Forelimb muscle (tissue), 1 donor: ENCODE measurements around the gene TMEM72. TPM values are rescaled to one million over a fixed set of nuclear protein-coding genes. Genes with fewer than 3 reads are reported as not detected.

Experiments
- DNase-seq: peaks from one replicate; pipeline ENCODE4 v3.0.0-alpha.2; 2013; ENCODE audit warnings: low read depth
- polyA plus RNA-seq: library from polyadenylated mRNA; unstranded; fragments of 120-200 nt; gene quantifications from one replicate; pipeline ENCODE4 v1.2.1, GENCODE V29; 2013; ENCODE audit not compliant: insufficient read length

The TMEM72 gene
- polyA plus RNA-seq, 1 donor, result 0.18 TPM

DNA sequence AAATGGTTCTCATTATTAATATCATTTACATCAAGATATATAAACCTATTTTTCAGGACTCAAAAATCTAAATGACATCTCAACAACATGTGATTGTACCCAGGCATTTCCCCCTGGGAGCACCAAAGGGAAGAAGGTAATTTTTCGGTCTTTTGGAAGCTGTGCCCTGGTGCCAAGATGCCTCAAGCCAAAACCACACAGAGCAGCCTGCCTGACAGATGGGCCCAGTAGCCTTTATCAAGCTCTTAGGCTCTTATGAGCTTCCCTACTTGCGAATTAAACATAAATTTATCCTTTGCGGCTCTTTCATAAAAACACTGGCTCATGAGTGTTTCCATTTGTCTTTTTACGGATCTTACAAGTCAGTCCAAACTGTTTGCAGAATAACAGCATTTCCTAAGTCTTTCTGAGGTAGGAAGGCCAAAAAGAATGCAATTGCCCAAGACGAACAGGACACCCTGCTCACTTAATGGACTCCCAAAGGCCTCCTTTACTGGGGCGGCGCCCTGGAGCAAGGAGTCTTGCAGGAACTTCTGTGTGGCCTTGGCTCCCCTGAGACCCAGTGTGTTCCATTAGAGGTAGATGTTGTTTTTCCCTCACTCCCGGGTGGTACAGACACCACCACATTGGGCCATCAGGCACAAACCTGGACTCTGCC, 44.4 kb downstream of the TMEM72 start:
- no peak for DNase-seq

DNA sequence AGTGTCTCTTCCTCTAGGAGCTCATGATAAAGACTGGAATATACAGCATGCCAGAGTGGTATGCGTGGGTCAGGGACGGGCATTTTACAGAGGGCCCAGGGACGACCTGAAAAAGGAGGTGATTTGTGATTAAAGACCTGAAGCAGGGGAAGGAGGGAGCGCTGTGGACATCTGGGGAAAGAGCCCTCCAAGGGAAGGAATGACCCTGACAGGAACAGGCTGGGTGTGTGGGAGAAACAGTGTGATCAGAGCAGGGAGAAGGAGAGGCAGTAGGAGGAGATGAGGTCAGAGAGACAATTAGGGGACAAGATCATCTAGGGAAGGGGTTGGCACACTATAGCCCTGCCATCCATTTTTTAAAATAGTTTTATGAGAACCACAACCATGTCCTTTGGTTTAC, 45.1 kb downstream of the TMEM72 start:
- DNase-seq, result no peak

DNA sequence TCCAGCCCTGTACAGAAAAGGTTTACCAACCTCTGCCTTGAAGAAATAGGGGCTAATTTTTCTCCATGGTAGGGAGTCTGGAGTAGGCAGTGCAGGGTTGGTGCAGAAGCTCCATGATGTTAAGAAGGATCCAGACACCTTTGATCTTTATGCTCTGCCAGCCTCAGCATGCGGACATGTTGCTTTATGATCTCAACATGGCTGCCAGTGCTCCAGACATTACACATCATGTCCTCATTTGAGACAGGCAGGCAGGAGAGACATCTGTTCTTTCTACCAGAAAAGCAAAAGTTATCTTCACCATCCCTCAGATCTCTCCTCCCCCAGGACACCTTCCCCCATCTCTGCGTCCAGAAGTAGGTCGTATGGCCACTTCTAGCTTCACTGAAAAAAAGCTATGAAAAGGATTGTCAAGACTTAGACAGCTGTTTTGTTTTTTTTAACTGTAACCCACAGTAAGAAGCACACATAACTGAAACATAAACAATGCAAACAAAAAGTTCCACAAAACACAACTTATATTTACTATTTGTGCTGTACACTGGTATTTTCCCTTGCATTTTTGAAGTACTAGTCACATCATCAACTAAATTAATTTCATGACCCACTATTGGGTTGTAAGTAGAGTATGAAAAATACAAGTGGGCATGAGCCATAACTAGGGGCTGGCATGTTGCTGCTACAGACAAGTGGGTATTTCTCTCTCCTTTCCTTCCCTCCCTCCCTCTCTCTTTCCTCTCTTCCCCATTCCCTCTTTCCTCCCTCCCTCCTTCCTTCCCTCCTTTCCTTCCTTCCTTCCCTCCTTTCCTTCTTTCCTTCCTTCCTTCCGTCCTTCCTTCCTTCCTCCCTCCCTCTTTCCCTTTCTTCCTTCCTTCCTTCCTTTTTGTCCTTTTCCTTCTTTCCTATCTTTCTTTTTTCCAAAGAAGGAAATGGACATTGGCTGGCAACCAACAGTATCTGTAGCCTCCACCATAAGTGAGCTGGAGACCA, 45.9 kb downstream of the TMEM72 start:
- DNase-seq, result no peak

DNA sequence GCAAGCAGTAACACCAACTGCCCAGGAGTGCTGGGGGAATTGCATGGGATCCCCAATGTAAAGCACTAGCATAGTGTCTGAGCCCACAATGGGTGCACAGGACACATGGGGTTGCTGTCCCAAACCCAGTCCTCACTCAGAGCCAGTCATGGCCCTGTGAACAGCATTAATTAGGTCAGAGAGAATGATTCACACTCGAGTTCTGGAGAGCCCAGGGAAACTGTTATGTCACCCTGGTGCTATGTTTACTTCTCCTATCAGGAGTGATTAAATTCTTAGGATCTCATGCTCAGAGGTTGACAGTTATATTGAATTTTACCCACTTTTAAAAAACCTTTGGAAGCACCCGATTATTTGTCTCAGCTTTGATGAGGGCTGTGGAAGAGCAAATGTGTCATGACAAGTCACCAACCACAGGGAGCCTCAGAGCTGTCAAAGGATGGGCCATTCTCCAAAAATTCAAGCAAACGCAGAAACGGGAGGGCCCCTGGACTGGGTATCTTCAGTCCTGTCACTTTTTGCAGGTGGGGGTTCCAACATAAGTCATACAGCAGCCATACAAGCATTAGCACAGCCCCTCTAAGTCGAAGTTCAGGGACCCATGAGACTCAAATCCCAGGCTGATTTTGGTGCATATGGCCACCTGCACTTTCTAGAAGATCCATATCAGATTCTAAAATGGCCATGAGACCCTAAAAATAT, 47.2 kb downstream of the TMEM72 start:
- DNase-seq, result no peak

DNA sequence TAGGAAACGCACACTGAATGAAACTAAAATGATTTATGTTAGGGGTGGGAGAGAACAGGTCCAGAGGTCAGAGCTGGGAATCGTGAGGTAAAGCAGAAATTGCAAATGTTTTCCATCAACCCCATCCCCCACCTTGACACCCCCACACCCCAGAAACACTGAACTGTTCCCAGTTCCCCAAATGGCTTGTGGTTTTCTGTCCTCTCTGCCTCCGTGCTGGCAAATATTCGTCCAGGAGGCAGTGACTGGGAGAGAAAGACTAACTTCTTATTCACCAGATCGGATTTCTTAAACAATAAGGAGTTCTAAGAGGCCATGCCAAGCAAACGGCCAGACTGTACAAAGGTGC, 47.7 kb downstream of the TMEM72 start:
- no peak for DNase-seq

DNA sequence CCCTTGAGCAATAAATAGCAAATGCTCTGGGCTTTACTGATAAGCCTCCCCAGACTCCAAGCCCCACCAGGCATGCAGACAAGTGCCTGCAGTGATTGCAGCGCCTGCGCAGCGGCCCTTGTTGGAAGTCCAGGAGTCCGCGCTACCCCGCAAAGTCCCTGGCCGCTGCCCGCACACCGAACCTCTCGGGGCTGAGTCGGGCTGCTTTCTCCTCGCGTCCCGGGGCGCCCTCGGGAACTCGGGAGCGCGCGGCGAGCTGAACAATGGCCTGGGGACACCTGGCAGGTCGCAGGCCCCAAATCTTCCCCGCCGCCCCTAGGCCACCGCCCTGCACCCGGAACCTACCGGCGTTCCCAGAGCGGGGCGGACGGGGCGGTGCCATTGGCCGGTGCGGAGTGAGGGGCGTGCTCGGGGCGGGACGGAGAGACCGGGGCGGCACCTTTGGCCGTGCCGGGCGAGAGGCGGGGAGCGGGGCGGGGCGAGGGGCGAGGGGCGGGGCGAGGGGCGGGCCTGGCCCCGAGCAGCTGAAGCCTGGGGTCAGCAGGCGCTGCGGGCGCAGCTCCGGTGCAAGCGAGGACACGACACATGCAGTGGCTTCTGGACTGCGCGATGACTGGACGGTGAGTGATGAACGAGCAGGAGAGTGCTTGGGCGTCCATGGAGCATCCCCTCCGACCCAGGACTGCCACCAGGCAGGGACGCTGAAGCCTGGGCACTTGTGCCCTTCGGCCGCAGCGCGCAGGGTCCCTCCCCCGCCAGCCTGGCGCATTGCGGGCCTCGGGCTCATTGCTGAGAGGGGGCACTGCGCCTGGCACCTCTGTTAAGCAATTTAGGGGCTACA, 48.3 kb downstream of the TMEM72 start, which contains the start of gene RASSF4:
Gene RASSF4, plus strand, starts transcription at position 556 of the 841 bp plus-strand sequence. CDS start 10,401 bp downstream, outside the sequence.
- no peak for DNase-seq

DNA sequence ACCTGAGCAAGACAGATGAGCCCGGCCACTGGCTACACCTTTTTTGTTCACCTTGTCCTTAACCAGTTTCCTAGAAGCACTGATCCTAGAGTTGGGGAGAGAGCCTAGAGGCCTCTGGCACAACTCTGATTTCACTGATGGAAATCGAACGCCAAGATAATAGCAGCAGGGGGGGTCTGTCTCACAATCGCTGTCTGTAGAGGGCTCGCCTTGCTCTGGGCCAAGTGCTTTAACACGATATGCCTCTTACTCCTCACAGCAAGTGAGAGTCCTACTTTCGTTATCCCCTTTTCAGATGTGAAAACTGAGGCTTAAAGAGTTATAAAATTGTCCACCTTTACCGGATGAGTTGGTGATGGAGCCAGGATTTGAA, 48.9 kb downstream of the TMEM72 start:
- no peak for DNase-seq

DNA sequence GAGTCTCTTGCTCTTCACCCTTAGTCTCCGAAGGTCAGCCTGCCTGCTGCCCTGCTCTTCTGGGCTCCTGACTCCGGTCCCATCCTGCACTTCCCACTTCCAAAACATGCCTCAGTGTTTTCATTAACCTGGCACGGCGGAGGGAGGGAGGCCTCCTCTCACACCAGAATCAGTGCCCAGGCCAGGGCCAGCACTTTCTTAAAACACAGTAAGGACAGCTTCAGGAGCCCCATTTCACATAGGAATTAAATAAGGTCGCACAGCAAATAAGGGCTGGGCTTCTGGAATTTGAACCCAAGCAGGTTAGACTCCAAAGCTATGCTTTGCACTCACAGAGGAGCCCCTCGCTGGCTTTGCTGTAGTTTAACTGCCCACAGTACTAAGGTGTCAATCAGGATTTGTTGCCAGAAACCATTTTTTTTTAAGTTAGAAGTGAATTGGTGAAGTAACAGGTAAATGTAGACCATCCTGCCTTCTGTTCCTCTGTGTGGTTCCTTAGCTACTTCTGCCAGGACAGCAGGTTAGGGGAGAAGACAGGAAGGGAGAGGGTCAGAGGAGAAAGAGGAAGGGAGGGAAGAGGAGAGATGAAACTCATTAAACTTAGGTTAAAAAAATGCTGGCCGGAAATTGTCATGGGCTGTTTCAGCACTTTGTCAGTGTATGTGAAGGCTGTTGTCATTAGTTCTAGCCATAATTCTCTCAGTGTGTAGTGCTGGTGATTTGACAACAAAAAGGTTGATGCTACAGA, 49.5 kb downstream of the TMEM72 start:
- no peak for DNase-seq

DNA sequence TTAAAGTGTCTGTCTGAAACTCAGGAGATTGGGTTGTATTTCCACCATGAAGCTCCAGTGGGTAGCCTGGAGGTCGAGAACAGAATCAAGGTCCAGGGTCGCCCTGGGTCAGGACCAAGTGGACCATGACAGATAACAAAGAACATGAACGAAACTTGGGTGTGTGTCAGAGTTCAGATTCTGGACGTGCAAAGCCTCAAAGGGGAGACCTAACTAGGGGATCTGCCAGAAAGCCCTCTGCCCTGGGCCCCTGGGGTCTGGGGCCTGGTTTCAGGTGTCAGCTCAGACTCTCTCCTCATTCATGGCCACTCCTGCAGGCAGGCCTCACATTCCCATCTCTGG, 50.1 kb downstream of the TMEM72 start:
- no peak for DNase-seq

DNA sequence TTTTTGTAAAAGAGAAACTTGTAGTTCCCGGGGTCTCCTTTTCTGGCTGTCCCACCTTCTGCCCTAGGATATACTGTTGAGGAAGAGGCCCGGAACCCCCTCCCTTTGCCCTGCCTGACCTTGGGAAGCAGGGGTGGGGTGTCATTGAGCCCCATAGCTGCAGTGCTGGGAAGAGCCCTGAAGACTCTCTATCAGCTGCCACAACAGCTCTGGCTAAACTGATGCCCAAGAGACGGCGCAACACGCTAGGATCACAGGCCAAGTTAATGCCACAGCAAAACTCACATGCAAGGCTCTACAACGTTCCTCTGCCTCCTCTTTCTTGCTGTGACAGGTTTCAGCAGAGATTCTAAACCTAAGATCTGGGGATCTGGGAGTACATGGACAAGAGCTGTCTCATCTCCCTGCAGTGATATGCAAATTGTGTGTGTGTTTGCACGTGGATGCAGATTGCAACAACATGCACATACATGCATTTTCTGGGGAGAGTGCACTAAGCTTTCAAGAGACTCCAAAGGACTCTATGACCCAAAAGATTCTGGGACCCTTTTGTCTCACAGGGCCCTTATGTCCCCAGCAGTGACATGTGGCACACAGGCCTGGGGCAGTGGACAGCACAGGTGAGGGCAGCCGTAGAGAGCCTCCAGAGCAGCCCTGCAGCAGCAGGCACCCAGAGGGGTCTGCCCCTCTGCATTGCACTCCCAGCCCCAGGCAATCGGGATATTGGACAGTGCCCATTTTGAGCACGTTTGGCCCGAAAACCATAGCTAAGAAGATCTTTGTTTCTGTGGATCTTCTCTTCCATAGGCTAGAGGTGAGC, 51.0 kb downstream of the TMEM72 start:
- DNase-seq, result no peak

DNA sequence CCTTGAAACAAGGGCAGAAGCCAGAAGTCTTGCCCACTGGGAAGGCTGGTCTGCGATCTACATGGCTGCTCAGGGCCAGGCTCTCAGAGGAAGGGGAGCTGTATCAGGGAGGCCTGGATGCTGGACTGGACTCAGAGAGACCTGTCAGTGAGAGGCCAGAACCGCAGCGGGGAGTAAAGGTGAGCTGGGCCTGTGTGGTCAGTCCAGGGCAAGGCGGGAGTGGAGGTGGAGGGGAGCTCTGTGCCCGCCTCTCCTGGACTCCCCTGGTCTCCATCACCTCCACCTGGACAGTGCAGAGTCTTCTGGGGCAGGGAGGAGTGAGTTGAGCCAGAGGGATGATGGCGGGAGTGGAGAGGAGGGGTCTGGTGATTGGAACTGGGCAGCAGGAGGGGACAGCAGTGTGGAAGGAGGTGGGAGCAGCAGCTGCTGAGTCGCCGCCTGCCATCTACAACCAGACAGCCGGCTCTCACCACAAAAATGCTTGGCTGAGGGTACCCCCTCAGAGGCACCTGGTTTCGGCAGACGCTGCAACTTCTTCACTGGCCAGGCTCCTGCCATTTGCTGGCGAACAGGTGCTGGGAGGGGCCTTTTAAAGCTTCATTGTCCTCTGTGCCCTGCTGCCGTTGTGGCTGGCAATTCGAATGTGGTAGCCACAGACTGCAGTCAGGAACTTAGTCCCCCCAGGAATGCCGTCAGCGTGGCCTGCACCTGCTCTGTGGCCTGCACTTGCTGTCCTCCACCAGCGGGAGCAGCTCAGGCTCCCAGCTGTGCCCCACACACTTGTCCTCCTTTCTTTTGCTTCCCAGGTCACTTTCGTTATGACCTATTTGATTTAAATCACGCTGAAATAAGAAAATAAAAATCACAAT, 52.0 kb downstream of the TMEM72 start:
- DNase-seq, result no peak

DNA sequence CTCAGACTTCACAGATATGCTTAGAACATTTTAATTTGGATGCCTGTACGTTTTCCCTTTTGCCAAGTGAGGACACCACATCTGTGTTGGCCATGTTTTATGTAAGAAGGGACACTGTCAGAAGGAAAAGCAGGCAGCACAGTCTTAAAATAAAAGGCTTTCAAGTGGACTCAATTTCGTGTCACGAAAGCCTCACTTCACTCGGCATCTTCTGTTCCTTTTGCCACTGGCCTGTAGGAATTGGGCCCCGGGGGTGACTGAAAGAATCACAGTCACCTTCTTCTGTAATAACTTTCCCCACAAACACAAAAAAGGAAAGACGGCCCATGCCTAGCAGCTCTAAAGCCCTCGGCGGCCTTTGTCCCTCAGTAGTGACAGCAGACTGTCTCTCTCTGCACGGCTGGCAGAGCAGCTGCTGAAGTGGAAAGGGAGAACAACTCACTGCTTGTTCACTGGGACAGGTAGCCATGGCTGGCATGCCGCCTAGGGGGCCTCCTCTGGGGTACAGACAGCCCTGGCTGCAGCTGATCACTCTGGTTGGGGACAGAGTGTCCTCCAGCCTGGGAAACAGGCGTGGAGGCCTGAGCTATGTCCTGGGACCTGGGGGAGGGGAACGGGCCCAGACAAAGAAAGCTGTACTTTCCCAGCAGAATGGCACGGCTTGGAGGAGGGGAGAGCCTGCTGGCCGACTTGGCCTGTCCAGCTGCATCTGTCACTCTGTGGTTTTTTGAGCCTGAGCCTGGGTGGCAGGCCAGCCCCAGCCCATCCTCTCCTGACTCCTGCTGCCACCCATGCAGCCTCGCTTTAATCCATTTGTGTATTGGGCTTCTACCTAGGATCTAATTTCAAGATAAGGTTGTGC, 52.9 kb downstream of the TMEM72 start:
- no peak for DNase-seq

DNA sequence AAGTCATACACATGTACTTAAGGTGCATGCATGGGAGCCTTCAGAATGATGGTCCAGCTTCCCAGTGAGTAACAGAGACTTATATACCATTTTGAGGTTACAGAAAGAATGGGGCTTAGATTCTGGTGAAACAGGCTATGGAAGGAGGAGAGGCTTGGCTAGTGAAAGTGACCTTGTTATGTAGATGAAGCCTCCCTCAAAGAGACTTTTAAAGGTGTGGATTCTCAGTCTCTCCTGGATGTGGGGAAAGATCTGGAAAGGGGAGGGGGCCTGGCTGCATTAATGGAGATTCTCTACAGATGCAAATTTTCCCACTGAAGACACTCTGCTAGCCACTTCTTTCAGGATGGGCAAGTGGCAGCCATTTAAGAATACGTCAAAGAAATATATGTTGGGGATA, 54.0 kb downstream of the TMEM72 start:
- DNase-seq, result no peak

DNA sequence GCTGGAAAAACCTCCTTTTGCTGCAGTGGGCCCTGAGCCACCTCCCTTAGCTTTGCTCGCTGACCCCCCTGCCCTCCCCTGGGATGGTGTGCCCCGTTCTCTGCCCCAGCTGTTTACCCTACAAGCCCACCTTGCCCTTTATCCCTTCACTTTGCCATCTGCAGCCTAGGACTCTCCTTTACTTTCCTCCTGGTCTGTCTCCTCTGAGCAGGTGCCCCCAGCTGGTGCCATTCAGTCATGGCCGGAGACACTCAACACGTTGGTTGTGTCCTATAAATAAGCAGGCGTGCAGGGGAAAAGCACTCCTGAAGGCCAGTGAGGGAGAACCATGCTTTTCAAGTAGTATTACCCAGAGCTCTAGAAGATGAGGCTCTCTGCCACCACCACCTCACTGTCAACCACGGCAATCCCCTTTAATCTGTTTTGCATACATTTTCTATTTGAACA, 54.5 kb downstream of the TMEM72 start:
- no peak for DNase-seq

DNA sequence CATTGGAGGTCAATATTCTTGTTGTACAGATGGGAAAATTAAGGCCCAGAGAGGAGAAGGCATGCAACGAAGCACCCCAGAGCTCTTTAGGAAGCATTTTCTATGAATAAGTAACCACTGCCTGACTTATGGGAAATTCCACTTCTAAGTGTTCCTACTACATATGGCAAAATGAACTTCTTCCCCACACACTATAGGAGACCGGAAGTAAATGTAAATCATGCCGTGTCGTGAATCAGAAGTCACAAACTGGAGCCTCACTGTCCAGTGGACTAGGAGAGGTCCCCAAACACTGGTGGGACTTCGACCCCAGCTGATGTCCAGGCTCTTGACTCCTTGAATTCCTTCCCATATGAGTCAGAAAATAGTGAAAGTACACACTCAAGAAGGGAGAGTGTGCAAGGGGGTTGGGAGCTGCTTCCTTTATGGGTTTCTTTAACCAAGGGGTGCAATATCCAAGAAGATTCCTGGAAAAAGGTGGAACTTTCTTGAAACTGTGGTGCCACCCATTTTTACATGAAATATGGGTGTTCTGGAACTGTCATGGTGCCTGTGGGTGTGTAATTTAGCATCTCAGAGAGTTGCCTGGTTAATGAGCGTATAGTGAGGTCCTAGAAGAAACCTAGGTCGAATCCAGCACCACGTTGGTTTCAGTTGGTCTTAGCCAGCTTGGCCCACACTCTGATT, 55.1 kb downstream of the TMEM72 start:
- no peak for DNase-seq

DNA sequence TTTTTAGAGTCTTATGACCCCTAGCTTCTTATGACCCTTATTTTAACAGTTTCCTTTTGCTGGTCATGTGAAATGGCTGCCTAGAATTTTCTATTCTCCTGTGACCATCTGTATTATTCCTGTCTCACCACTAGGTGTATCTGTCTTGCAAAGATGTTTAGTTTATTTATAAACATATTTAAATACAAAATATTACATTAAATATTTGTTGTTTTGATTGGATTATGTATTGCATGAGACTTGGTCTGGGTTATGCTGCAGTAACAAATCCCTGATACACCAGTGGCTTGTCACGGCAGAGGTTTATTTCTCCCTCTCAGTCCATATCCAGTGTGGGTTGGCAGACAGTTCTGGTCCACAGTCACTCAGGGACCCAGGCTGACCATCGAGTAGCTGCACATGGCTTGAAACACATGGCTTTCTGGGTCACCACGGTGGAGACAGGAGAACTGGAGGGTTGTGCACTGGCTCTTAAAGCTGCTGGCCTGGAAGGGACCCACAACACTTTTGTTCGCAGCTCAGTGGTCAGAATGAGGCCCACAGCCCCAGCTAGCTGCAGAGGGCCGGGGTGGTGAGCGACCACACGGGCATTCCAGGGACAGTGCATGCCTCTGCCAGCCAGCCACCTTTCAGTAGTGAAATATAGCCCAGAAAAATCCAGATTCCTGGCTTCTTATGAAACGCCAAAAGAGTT, 55.8 kb downstream of the TMEM72 start:
- DNase-seq, result no peak

DNA sequence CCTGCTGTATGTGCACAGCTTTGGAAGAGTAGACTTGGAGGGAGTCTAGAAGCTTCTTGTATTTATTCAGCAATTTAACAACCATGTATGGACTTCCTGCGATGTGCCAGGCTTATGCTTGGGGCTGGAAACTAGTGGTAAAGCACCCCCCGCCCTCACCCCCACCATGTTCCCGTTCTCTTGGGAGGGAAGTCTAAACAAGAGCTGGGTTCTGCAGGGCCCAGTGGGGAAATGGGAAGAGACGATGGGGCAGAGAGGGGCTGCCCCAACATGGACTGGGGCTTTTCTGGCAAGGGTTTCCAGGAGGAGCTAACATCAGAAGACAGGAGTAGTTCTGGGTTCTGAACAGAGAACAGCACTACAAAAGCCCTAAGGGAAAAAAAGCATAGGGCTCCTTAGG, 56.5 kb downstream of the TMEM72 start:
- no peak for DNase-seq
